NCI-H82 (cell line): ENCODE results near the gene CSAD.

ENCODE experiments used
- DNase-seq: peaks from one replicate; lab custom pipeline; 2025; lab: John Stamatoyannopoulos, UW

Gene CSAD

GRCh38 chr12:53180220-53180930 is at the start of gene CSAD, which contains the start of gene ZNF740:
CSAD (minus strand) TSS chr12:53180925; CDS start chr12:53173470, 7,455 bp downstream.
ZNF740 (plus strand) TSS chr12:53180722; CDS start chr12:53181984, 1,262 bp downstream.
- peak; percentile 99 for DNase-seq

DNA sequence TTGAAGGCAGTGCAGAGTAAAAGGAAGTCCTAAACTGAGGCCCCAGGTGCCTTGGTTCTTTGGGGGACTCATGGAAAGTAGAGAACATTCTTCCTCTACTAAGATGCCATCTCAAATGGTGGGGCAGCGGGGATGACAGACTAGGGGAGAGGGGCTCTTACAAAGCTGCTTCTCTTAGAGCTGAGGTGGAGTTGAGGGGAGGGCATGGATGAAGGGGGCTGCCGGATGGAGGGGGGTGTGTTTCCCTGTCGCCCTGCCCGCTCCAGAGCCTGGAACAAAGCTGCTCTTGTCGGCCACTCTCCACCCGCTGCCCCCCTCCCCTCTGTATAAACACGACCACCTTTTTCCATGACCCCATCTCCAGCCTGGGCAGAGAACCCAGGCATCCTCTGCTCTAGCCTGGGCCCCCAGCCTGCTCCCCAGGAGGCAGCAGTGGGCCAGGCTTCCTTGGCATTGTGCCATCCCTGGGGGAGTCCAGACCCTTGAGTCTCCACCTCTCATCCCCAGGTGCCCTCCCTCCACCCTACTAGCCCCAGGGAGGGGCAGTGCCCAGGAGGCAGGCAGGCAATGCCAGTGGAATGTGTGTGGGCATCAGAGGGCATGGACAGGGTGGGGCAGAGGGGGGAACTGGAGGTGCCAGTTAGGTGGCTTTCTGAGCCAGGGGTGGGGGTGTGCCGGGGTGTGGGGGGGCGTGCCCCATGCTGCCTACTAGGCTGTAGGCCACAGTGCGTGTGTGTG is 49.6 kb upstream of the CSAD start:
- DNase-seq = no peak

DNA sequence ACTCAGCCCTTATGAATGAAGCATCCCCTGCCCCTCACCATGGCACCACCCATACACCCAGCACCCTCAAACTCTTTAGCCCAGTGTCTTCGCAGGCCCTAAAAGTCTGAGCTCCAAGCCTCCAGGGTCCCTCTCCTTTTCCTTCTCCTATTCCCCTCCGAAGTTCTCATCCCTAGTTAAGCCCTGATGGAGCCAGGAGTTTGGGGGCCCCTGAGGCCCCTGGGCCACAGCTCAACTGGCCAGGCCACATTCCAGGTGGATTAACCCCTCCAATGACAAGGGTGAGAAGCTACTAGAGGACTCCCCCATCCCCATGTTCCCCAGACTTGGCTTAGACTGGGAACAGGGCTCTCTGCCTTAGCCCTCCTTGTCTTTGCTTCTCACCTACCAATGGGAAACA is 48.7 kb upstream of the CSAD start:
- no peak for DNase-seq

- DNase-seq = no peak
These were observed 47.1 kb upstream of the CSAD start for GRCh38 chr12:53227836-53228235.

GRCh38 chr12:53227341-53227740 is 46.6 kb upstream of the CSAD start:
- DNase-seq = no peak

DNA sequence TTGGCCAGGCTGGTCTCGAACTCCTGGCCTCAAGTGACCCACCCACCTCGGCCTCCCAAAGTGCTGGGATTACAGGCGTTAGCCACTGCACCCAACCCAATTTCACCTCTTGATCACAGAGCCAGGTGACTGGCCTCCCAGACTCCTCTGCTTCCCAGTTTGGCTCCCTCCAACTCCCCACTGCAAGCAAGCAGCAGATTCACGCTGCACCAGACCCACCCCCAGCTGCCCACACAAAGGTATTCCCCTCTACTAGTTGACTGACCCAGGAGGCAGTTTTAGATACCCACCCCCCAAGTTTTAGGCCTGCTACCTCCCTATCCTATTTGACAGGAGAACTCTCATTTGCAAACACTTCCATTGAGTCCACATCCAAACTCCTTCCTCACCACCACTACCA is 46.1 kb upstream of the CSAD start:
- DNase-seq = no peak

GRCh38 chr12:53225635-53226424 is 45.1 kb upstream of the CSAD start:
- DNase-seq = peak; percentile 36

DNA sequence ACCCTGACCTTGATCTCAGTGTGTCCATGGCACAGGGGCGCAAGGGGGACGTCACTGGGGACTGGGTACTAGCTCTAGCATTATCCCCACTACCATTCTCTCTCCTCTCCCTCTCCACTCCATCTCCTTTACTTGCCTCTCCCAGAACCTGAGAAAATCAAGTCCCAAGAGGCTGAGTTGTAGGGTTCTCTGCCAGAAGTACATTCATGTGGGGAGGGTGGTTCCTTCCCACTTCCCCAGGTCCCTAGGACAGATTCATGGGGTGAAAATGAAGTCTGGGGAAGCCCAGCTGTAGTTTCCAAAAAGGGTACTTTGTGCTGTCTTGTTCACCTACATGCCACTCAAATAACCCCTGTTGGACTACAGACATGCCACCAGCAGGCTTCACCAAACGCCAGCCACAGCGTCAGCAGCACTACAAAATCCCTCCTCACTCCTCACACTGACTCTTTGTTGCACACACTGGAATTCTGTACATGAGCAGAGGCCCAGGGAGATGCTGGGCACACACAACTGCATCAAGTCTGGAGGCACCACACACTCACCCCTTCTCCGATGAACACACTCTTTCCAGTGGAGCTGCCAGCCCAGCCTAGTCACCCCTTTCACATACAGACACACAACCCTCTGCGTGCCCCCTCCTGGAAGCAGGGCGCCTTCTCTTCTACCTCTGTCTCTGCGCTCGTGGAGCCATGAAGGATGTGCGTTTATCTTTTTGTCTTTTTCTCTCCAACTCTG is 44.3 kb upstream of the CSAD start:
- DNase-seq = no peak

- peak; percentile 77 for DNase-seq
These were observed 43.6 kb upstream of the CSAD start for GRCh38 chr12:53224061-53224896.

DNA sequence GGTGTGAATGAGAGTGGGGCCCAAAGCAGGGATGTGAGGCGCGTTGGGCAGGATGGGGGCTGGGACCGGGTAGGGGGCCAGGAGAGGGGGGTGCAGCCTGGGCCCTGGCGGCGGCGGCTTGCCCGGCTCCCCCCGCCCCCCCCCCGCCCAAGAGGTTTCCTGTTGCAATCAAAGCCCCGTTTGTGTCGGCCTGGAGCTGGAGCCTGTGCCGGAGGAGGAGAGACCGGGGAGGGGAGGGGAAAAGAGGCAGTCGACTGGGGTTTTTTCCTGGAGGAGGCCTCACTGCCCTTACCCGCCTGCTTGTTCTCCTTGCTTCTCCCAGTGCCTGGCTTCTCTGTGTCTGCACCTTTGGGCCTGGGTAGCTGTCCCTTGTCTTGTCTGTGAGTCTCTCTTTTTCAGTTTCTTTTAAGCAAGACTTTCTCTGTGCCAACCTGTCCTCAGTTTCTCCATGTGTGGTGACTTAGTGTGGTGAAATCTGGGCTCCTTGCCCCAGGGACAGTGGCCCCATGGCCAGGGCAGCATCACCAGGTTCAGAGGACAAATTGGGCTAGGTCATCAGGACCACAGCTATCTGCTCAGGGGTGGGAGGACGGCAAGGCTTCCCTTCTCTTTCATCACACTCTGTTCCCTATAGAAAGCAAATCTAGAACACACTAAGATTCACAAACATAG is 42.8 kb upstream of the CSAD start:
- no peak for DNase-seq

GRCh38 chr12:53222806-53223261 is 42.1 kb upstream of the CSAD start:
- DNase-seq = no peak

GRCh38 chr12:53222170-53222721 is 41.5 kb upstream of the CSAD start:
- DNase-seq = no peak

GRCh38 chr12:53221203-53222080 is 40.7 kb upstream of the CSAD start:
- DNase-seq = peak; percentile 70

DNA sequence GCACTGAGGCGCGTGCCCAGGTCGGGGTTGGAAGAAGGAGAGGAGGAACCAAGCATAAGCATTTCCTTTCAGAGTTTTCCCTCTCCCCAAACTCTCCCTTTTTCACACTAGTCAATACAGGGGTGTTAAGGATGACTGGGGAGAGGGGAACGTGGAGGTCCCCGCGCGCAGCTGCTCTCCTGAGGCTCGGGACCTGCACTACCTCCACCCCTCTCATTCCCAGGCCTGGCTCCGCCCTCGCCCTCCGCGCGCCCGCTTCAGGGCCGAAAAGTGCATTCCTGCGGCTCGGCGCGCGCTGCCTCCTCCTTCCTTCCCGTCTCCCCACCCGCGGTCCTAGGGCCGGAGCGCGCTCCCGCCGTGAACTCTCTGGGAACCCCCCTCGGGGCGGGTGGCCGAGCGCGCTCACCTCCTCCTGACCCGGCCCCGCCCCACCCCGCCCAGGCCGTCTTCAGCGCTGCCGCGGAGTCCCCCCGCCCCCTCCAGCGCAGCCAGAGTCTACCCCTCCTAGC is 40.0 kb upstream of the CSAD start:
- DNase-seq = peak; percentile 92

DNA sequence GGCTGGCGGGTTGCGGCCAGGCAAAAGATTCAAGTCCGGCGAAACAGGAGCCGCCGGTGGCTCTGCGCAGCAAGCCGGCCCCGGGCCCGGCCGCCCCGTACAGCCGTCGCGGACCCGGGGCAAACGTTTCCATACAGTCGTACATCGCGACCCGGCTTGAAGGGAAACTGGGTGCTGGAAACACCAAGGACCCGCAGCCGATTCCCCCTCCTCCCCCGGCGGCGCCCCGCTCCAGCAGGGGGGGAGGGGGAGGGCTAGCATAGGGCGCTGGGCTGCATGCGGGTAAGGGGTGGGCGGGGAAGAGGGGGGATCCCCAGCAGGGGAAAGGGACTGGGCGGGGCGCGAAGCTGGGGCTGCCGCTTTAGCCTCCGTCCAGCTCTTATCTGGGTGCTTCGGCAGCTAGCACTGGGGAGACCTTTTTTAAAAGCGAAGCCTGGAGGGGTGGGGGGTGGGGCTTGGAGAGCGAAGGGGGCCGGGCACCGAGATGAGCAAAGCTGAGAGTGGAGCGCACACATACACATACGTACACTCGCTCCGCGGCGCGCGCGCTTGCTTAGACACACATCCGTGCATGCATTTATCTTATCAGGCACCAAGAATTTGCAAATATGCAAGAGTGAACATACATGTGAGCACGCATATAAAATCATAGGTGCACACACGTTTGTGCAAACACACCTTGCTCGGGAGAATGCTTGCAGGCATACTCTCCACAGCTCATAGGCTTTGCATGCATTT is 39.4 kb upstream of the CSAD start:
- peak; percentile 73 for DNase-seq

GRCh38 chr12:53219292-53219955 is 38.7 kb upstream of the CSAD start:
- DNase-seq = no peak

DNA sequence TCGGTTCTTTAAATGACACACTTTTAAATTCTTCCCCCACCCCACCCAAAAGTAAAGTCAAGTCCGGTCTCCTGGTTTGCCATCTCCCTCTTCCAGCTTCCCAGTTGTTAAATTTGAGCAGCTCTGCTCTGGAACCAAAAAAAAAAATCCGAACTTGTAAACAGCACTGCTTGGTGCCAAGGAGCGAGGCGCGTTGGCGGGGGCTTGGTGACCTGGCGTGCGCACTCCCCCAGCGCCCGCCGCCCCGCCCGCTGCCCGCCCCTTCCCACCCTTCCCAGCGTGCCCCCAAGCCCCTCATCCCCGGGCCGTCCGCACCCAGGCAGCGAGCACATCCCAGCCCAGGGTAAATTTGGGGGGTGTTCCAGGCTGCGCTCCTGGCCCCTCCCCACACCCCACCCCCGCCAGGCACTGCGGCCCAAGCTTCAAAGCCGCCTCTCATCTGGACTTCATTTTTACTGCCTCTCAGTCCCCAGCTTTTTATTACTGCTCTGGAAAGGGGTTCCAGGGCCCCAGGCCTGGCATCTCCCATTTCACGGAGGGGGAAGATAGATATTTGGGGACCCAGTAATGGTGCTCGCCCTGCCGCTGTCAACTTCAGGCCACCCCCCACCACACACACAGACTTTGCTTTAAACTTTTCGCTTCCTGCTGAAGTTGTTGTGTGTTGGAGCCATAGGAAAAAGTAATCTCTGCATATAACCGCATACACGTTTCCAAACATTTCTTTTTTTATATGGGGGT is 38.0 kb upstream of the CSAD start:
- DNase-seq = no peak
